KOPT-K1 (cell line): ENCODE measurements around the gene CTNNA3.

Experiments
- H3K27ac ChIP-seq: fragments of 200-600 bp; sonication (generic); 2 replicates; pipeline ENCODE4 v1.5.1; 2016; ENCODE audit warnings: antibody characterized with exemption, mild to moderate bottlenecking, low read depth, low read length; ENCODE audit not compliant: poor library complexity, severe bottlenecking
- H3K36me3 ChIP-seq: fragments of 200-600 bp; sonication (generic); 2 replicates; pipeline ENCODE4 v1.5.1; 2017; ENCODE audit warnings: antibody characterized with exemption, mild to moderate bottlenecking, low read length, moderate library complexity; ENCODE audit not compliant: insufficient read depth
- H3K9me3 ChIP-seq: fragments of 200-600 bp; sonication (generic); 2 replicates; pipeline ENCODE4 v1.5.1; 2017; ENCODE audit warnings: antibody characterized with exemption, low read length, mild to moderate bottlenecking; ENCODE audit not compliant: insufficient read depth, poor library complexity, severe bottlenecking

Gene CTNNA3

GRCh38 chr10:67630904-67631303, 65.1 kb downstream of the CTNNA3 start:
- no peaks in the 10 kb centered on the region for H3K36me3 ChIP-seq
- H3K27ac ChIP-seq: no peak overlapping the region
- H3K9me3 ChIP-seq: peaks cover 4% of the 10 kb centered on the region

- peaks cover 4% of the 10 kb centered on the region for H3K9me3 ChIP-seq
- no peak overlapping the region for H3K27ac ChIP-seq
- H3K36me3 ChIP-seq: no peaks in the 10 kb centered on the region
These were observed 66.5 kb downstream of the CTNNA3 start for GRCh38 chr10:67629461-67629971.

- H3K9me3 ChIP-seq: peaks cover 4% of the 10 kb centered on the region
- no peaks in the 10 kb centered on the region for H3K36me3 ChIP-seq
- no peak overlapping the region for H3K27ac ChIP-seq
These were observed 73.0 kb downstream of the CTNNA3 start for GRCh38 chr10:67622984-67623383.

- no peak overlapping the region for H3K27ac ChIP-seq
- H3K9me3 ChIP-seq: peaks cover 4% of the 10 kb centered on the region
- H3K36me3 ChIP-seq: no peaks in the 10 kb centered on the region
These were observed 73.5 kb downstream of the CTNNA3 start for GRCh38 chr10:67622511-67622910.

GRCh38 chr10:67621834-67622233, 74.2 kb downstream of the CTNNA3 start:
- Histone ChIP-seq H3K36me3 (no peaks in the 10 kb centered on the region), H3K27ac (no peak overlapping the region), H3K9me3 (no peaks in the 10 kb centered on the region)

DNA sequence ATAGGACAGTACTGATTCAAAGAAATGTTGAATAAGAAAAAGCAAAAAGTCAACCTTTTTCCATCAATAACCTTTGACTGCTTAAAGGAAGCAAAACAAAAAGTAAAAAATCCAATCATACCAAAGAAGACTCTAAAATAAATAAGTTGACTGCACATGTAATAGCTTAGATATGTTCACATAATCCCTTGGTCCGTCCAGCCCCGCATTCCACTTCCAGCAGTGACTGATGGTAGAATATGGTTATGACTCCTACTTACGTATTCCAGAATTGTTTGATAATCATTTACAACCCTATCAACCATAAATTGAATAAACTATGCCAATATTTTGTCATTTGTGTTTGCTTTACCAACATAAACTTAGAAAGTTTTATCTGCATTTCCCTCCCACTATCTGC, 77.9 kb downstream of the CTNNA3 start:
- no peaks in the 10 kb centered on the region for H3K9me3 ChIP-seq
- H3K27ac ChIP-seq: no peak overlapping the region
- no peaks in the 10 kb centered on the region for H3K36me3 ChIP-seq

- Histone ChIP-seq H3K9me3 (no peaks in the 10 kb centered on the region), H3K27ac (no peak overlapping the region), H3K36me3 (no peaks in the 10 kb centered on the region)
These were observed 83.1 kb downstream of the CTNNA3 start for GRCh38 chr10:67612577-67613537.

DNA sequence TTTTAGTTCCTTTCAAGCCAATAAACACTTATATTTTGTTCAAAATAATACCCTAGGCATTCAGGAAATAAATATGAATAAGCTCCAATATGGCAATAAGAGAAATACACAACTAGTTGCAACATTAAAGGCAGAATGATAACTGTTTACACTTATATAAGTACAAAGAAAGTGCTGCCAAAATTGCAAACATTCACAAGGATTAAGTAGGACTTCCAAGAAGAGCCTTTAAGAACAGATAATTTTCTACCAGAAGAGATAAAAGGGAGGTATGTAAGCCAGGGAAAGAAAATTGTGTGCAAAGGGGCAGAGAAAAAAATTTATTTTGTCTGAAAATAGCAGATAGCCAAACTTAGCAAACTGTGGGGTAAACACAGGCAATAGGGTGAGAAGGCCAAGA, 83.8 kb downstream of the CTNNA3 start:
- no peaks in the 10 kb centered on the region for H3K36me3 ChIP-seq
- H3K27ac ChIP-seq: no peak overlapping the region
- H3K9me3 ChIP-seq: no peaks in the 10 kb centered on the region

GRCh38 chr10:67609996-67610793, 85.8 kb downstream of the CTNNA3 start:
- Histone ChIP-seq H3K36me3 (no peaks in the 10 kb centered on the region), H3K27ac (no peak overlapping the region), H3K9me3 (no peaks in the 10 kb centered on the region)

GRCh38 chr10:67608001-67608400, 88.0 kb downstream of the CTNNA3 start:
- H3K36me3 ChIP-seq: no peaks in the 10 kb centered on the region
- no peaks in the 10 kb centered on the region for H3K9me3 ChIP-seq
- H3K27ac ChIP-seq: no peak overlapping the region

DNA sequence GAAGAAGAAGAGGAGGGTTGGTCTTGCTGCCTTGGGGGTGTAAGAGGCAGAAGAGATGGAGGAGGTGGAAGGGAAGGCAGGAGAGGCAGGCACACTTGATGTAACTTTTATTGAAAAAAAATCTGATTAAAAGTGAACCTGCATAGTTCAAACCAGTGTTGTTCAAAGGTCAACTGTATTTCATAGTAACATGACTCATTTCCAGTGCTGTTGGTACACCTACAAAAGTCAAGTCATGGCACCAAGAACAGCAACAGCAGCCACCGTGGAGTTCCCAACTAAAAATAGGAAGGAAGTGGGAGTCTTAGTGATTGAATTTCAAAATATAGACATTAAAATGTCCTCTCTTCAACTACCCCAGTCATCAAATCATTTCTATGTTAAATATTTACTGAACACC, 88.5 kb downstream of the CTNNA3 start:
- Histone ChIP-seq H3K9me3 (no peaks in the 10 kb centered on the region), H3K36me3 (no peaks in the 10 kb centered on the region), H3K27ac (no peak overlapping the region)

DNA sequence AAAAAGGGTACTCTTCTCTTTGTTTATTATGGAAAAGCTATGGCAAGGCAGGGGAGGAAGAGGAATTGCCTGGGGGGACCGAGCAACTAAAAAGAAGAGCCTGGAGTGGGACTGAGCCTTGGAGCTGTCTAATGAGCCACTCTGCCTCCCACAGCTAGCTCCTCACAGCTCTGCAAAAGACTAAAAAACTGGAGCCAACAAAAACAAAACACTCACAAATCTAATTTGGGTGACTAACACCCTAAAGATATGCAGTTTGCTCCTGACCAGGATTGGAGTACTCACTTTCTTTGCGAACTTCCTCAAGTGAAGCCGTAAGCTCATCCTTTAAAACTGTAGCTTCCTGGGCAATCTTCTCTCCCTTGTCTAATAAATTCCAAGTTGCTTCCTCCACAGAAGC, 89.4 kb downstream of the CTNNA3 start:
- H3K36me3 ChIP-seq: no peaks in the 10 kb centered on the region
- H3K27ac ChIP-seq: no peak overlapping the region

GRCh38 chr10:67603701-67604100, 92.3 kb downstream of the CTNNA3 start:
- H3K27ac ChIP-seq: no peak overlapping the region
- no peaks in the 10 kb centered on the region for H3K9me3 ChIP-seq
- H3K36me3 ChIP-seq: no peaks in the 10 kb centered on the region

More for the DNA sequence above, 89.4 kb downstream of the CTNNA3 start:
- H3K9me3 ChIP-seq: no peaks in the 10 kb centered on the region

DNA sequence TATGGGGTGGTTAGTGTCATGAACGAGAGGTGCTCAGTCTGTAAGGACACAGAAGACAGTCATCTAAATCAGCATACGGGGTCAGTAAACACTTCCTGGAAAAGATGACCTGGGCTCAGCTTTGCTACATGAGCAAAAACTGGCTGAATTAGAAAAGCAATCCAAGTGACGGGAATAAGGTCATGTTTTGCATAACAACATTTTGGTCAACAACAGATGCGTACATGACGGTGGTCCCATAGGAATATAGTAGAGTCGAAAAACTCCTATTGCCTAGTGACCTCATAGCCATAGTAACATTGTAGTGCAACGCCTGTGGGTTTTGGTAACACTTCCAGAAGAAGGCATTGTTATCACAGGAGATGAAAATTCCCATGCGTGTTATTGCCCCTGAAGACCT, 92.9 kb downstream of the CTNNA3 start:
- Histone ChIP-seq H3K9me3 (no peaks in the 10 kb centered on the region), H3K27ac (no peak overlapping the region), H3K36me3 (no peaks in the 10 kb centered on the region)

GRCh38 chr10:67602268-67602950, 93.6 kb downstream of the CTNNA3 start:
- no peaks in the 10 kb centered on the region for H3K36me3 ChIP-seq
- H3K27ac ChIP-seq: no peak overlapping the region
- no peaks in the 10 kb centered on the region for H3K9me3 ChIP-seq
